Parathyroid adenoma (tissue), 2 donors: Measurements from ENCODE around the gene ADAMTSL1.

Experiments
- H2AFZ ChIP-seq: fragments of 300-600 bp; sonication (generic); one replicate; pipeline ENCODE4 v1.7.0; 2017; ENCODE audit warnings: antibody characterized with exemption, mild to moderate bottlenecking
- H3K27ac ChIP-seq: fragments of 300-600 bp; sonication (generic); one replicate; pipeline ENCODE4 v1.7.0; 2017
- H3K27me3 ChIP-seq: fragments of 300-600 bp; sonication (generic); one replicate; pipeline ENCODE4 v1.7.0; 2017; ENCODE audit warnings: low read length; ENCODE audit not compliant: control insufficient read depth, insufficient read depth
- H3K36me3 ChIP-seq: fragments of 300-600 bp; sonication (generic); one replicate; pipeline ENCODE4 v1.7.0; 2017; ENCODE audit warnings: low read length; ENCODE audit not compliant: control insufficient read depth, insufficient read depth
- H3K4me1 ChIP-seq: fragments of 300-600 bp; sonication (generic); one replicate; pipeline ENCODE4 v1.7.0; 2017; ENCODE audit warnings: control low read depth
- H3K4me2 ChIP-seq: fragments of 300-600 bp; sonication (generic); one replicate; pipeline ENCODE4 v1.7.0; 2017; ENCODE audit warnings: low read length
- H3K4me3 ChIP-seq: fragments of 300-600 bp; sonication (generic); one replicate; pipeline ENCODE4 v1.7.0; 2017; ENCODE audit warnings: low read depth, low read length
- H3K79me2 ChIP-seq: fragments of 300-600 bp; sonication (generic); one replicate; pipeline ENCODE4 v1.7.0; 2017; ENCODE audit warnings: control low read depth
- H3K9ac ChIP-seq: fragments of 300-600 bp; sonication (generic); one replicate; pipeline ENCODE4 v1.7.0; 2017; ENCODE audit warnings: mild to moderate bottlenecking
- H3K9me3 ChIP-seq: fragments of 300-600 bp; sonication (generic); one replicate; pipeline ENCODE4 v1.7.0; 2017; ENCODE audit warnings: low read length; ENCODE audit not compliant: control insufficient read depth
- CTCF ChIP-seq: fragments of 300-600 bp; sonication (generic); IDR thresholded peaks from one replicate; pipeline ENCODE4 v1.7.0; 2017; ENCODE audit warnings: antibody characterized with exemption, mild to moderate bottlenecking
- donor health status: primary hyperparathyroidism.

ADAMTSL1 gene

GRCh38 chr9:18569941-18570630 is 96.1 kb downstream of the ADAMTSL1 start:
- Histone ChIP-seq H3K4me1 (no peaks in the 10 kb centered on the region), H3K4me2 (no peak overlapping the region), H3K79me2 (no peaks in the 10 kb centered on the region), H3K9me3 (no peaks in the 10 kb centered on the region), H3K27ac (no peak overlapping the region), H2AFZ (no peak overlapping the region), H3K36me3 (no peaks in the 10 kb centered on the region), H3K27me3 (no peaks in the 10 kb centered on the region), H3K9ac (no peak overlapping the region), H3K4me3 (no peak overlapping the region)
- TF ChIP-seq CTCF: no peak

GRCh38 chr9:18573021-18573556 is 99.1 kb downstream of the ADAMTSL1 start:
- Histone ChIP-seq H3K27me3 (no peaks in the 10 kb centered on the region), H3K36me3 (no peaks in the 10 kb centered on the region), H3K4me2 (no peak overlapping the region), H3K4me1 (no peaks in the 10 kb centered on the region), H3K9me3 (no peaks in the 10 kb centered on the region), H3K79me2 (no peaks in the 10 kb centered on the region), H3K9ac (no peak overlapping the region), H3K4me3 (no peak overlapping the region), H2AFZ (no peak overlapping the region), H3K27ac (no peak overlapping the region)
- no peak for TF ChIP-seq CTCF

GRCh38 chr9:18575686-18576085 is 101.7 kb downstream of the ADAMTSL1 start:
- Histone ChIP-seq H3K79me2 (no peaks in the 10 kb centered on the region), H3K4me3 (no peak overlapping the region), H3K9ac (no peak overlapping the region), H3K27me3 (no peaks in the 10 kb centered on the region), H3K4me2 (no peak overlapping the region), H3K27ac (no peak overlapping the region), H3K36me3 (no peaks in the 10 kb centered on the region), H3K4me1 (no peaks in the 10 kb centered on the region), H2AFZ (no peak overlapping the region), H3K9me3 (no peaks in the 10 kb centered on the region)
- TF ChIP-seq CTCF: no peak

GRCh38 chr9:18579536-18579935 is 105.6 kb downstream of the ADAMTSL1 start:
- H3K9ac ChIP-seq: no peak overlapping the region
- no peak overlapping the region for H3K4me3 ChIP-seq
- no peaks in the 10 kb centered on the region for H3K79me2 ChIP-seq
- no peak overlapping the region for H3K27ac ChIP-seq
- H3K4me1 ChIP-seq: no peaks in the 10 kb centered on the region
- H3K36me3 ChIP-seq: no peaks in the 10 kb centered on the region
- TF ChIP-seq CTCF: no peak
- H3K27me3 ChIP-seq: no peaks in the 10 kb centered on the region
- H2AFZ ChIP-seq: no peak overlapping the region
- no peak overlapping the region for H3K4me2 ChIP-seq
- H3K9me3 ChIP-seq: no peaks in the 10 kb centered on the region

- Histone ChIP-seq H3K4me2 (no peak overlapping the region), H3K36me3 (no peaks in the 10 kb centered on the region), H3K9ac (no peak overlapping the region), H3K4me3 (no peak overlapping the region), H3K27me3 (no peaks in the 10 kb centered on the region), H2AFZ (no peak overlapping the region), H3K27ac (no peak overlapping the region), H3K9me3 (no peaks in the 10 kb centered on the region), H3K4me1 (no peaks in the 10 kb centered on the region), H3K79me2 (no peaks in the 10 kb centered on the region)
- no peak for TF ChIP-seq CTCF
Observed at GRCh38 chr9:18580151-18580550, 106.2 kb downstream of the ADAMTSL1 start.
